ENCODE results near the gene MSLN. TPM values are rescaled to one million over a fixed set of nuclear protein-coding genes. Genes with fewer than 3 reads are reported as not detected.
A peak's percentile ranks its signal among the peaks of the same experiment; 100 is the strongest.

Gene MSLN
- total RNA-seq, 6 experiments from 2014 or later: 0.25 TPM; not detected in 5

- DNase-seq: peak in 1 of 3 donors; percentile 43
- intact Hi-C loops (cut with DNase I): no loop called here
- peaks cover 0 to 10% (median 0%) of the 10 kb centered on the region in 4 donors for H3K36me3 ChIP-seq
Measured at GRCh38 chr16:729768-730665, 30.5 kb upstream of the MSLN start.

GRCh38 chr16:730666-731509 lies 29.6 kb upstream of the MSLN start:
- TF ChIP-seq POLR2A (IDR thresholded peaks at IDR 0.05): no peak
- TF ChIP-seq, protein P1, sequence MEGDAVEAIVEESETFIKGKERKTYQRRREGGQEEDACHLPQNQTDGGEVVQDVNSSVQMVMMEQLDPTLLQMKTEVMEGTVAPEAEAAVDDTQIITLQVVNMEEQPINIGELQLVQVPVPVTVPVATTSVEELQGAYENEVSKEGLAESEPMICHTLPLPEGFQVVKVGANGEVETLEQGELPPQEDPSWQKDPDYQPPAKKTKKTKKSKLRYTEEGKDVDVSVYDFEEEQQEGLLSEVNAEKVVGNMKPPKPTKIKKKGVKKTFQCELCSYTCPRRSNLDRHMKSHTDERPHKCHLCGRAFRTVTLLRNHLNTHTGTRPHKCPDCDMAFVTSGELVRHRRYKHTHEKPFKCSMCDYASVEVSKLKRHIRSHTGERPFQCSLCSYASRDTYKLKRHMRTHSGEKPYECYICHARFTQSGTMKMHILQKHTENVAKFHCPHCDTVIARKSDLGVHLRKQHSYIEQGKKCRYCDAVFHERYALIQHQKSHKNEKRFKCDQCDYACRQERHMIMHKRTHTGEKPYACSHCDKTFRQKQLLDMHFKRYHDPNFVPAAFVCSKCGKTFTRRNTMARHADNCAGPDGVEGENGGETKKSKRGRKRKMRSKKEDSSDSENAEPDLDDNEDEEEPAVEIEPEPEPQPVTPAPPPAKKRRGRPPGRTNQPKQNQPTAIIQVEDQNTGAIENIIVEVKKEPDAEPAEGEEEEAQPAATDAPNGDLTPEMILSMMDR (IDR thresholded peaks at IDR 0.05): no peak
- 81% methylated on average over 6 of the region's 22 CpGs for WGBS (ENCODE audit: insufficient coverage, low coverage, low lambda C conversion rate, missing lambda C conversion rate)
- Histone ChIP-seq H3K36me3 (peaks cover 0 to 18% (median 0%) of the 10 kb centered on the region in 4 donors), H3K27ac (no peak overlapping the region), H3K4me1 (peaks cover 0 to 15% (median 0%) of the 10 kb centered on the region in 4 donors), H3K27me3 (no peaks in the 10 kb centered on the region), H3K9me3 (no peaks in the 10 kb centered on the region), H3K4me3 (no peak overlapping the region)
- ATAC-seq (no peak), DNase-seq (no peak)
- intact Hi-C loops (cut with DNase I): no loop called here

More at GRCh38 chr16:729768-730665, 30.5 kb upstream of the MSLN start:
- no peaks in the 10 kb centered on the region for H3K27me3 ChIP-seq
- no peaks in the 10 kb centered on the region for H3K9me3 ChIP-seq
- H3K27ac ChIP-seq: no peak overlapping the region
- H3K4me3 ChIP-seq: no peak overlapping the region
- TF ChIP-seq POLR2A (IDR thresholded peaks at IDR 0.05): no peak
- TF ChIP-seq, protein P1 (IDR thresholded peaks at IDR 0.05): no peak
- H3K4me1 ChIP-seq: peaks cover 0 to 15% (median 0%) of the 10 kb centered on the region in 4 donors
- 88% methylated on average over 10 of the region's 37 CpGs for WGBS (ENCODE audit: insufficient coverage, low coverage, low lambda C conversion rate, missing lambda C conversion rate)
- ATAC-seq: no peak

DNA sequence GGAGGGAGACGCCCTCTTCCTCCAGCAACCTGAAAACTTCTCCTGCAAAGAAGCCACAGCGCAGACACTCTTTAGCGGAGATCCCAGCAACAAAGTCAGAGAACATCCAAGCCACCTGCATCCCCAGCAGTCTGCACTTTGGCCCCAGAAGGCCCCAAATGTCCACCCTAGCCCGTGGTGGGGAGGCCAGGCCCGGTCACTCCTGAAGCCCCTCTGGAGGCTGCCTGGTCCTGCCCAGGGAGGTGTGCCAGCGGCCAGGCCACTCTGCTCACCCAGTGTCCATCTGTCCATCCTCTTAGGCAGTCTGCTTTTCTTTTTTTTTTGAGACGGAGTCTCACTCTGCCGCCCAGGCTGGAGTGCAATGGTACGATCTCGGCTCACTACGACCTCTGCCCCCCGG lies 28.2 kb upstream of the MSLN start:
- no peak for TF ChIP-seq POLR2A (IDR thresholded peaks at IDR 0.05)
- TF ChIP-seq, protein P1 (IDR thresholded peaks at IDR 0.05): no peak
- WGBS (ENCODE audit: insufficient coverage, low coverage, low lambda C conversion rate, missing lambda C conversion rate): 98% methylated on average over 10 of the region's 12 CpGs
- Histone ChIP-seq H3K27me3 (no peaks in the 10 kb centered on the region), H3K27ac (no peak overlapping the region), H3K4me3 (no peak overlapping the region), H3K9me3 (no peaks in the 10 kb centered on the region), H3K36me3 (peaks cover 0 to 32% (median 3%) of the 10 kb centered on the region in 4 donors), H3K4me1 (peaks cover 0 to 13% (median 0%) of the 10 kb centered on the region in 4 donors)
- intact Hi-C loops (cut with DNase I): no loop called here
- ATAC-seq (no peak), DNase-seq (no peak)

DNA sequence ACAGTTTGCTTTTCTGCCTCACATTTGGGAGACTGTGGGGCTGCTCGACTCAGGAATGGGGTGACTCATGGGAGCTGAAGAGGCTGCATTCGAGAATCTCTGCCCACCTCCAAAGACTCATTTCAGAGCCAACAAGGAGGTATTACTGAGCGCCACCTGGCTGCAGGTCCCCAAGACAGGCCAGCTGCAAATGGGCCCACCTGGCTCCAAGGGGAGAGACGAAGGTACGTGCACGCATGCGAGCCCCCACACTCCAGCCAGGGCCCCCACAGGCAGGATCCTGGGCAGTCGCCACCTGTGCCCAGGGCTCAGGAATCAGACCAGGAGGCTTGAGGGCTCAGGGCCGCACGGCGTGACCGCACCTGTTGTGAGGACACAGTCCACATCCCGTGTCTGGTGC lies 27.6 kb upstream of the MSLN start:
- no peaks in the 10 kb centered on the region for H3K9me3 ChIP-seq
- H3K27me3 ChIP-seq: no peaks in the 10 kb centered on the region
- ATAC-seq (no peak), DNase-seq (no peak)
- no peak overlapping the region for H3K4me3 ChIP-seq
- peaks cover 0 to 7% (median 0%) of the 10 kb centered on the region in 4 donors for H3K4me1 ChIP-seq
- TF ChIP-seq, protein P1 (IDR thresholded peaks at IDR 0.05): no peak
- TF ChIP-seq POLR2A (IDR thresholded peaks at IDR 0.05): no peak
- peaks cover 0 to 34% (median 3%) of the 10 kb centered on the region in 4 donors for H3K36me3 ChIP-seq
- no peak overlapping the region for H3K27ac ChIP-seq
- WGBS (ENCODE audit: insufficient coverage, low coverage, low lambda C conversion rate, missing lambda C conversion rate): no CpG with 5 or more reads among the region's 13 CpGs
- intact Hi-C loops (cut with DNase I): no loop called here
